ENCODE measurements around the gene TMEM266.

The TMEM266 gene

DNA sequence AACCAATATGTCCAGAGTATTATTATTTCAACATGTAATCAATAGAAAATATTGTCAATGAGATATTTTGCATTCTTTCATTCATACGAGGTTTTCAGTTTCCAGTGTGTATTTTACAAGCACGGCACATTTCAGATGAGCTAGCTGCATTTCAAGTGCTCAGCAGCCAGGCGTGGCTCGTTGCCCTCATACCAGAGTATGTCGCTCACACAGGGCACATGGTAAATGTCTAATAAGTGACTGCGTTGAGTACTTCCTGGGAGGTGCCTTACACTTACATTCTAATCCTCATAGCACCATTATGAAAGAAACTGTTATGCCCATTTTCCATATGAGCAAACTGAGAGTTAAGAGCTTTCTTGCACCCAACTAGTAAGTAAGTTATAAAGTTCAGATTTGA, 47.4 kb downstream of the TMEM266 start:
- POLR2A ChIA-PET, result interaction anchor here (0.6 kb wide), 1 partner anchor 45 kb away, joined by 3 read pairs; no protein-coding TSS in a partner anchor

DNA sequence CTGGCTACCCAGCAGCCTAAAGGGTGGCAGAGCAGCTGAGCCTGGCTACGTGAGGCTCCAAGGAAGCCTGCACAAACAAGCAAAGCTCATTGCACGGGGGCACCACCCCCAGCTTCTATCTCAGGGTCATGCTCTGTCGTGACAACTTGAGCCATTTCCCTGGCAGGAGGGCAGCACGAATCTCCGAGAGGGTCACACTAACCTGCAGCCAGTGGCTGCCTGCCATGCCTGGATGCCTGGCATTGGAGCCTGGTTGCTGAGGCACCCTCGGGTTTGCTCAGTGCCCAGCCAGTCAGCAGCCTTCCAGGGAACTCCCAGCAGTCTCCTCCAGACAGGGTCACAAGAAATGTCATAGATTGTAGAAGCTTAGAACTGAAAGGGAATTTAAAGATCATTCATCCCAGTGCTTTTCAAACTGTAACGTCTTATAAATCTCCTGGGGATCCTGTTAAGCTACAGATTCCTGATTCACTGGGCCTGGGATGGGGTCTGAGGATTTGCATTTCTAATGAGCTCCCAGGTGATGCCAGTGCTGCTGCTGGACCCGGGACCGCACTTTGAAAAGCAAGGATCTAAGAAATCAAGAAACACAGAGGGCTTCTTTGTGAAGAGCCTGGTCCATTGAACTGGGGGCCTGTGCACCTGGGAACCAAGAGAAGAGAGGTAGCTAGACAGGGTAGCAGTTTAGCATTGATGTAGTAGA, 48.4 kb downstream of the TMEM266 start:
- Histone ChIP-seq H3K4me1 (ENCODE audit: control extremely low read depth in 1 of 4, control insufficient read depth in 4 of 4, insufficient read depth in 4 of 4, low read length in 3 of 4) (no peaks in the 10 kb centered on the region), H3K36me3 (ENCODE audit: control insufficient read depth in 4 of 4, insufficient read depth in 4 of 4, low read length in 3 of 4) (no peaks in the 10 kb centered on the region), H3K27me3 (replicated peaks in 2 of 5; ENCODE audit: control insufficient read depth in 4 of 5, insufficient read depth in 5 of 5, low read length in 4 of 5) (peaks cover 0 to 3% (median 0%) of the 10 kb centered on the region in 5 experiments), H3K9me3 (ENCODE audit: control extremely low read depth in 1 of 5, control insufficient read depth in 4 of 5, insufficient read depth in 2 of 5, low read depth in 1 of 5, low read length in 4 of 5) (peaks cover 0 to 2% (median 0%) of the 10 kb centered on the region in 5 experiments), H3K27ac (ENCODE audit: insufficient read depth in 1 of 2, low read depth in 1 of 2, low read length in 2 of 2, poor library complexity in 1 of 2, severe bottlenecking in 2 of 2) (no peak overlapping the region), H3K4me3 (ENCODE audit: control insufficient read depth in 1 of 7, extremely low read depth in 1 of 7, insufficient read depth in 4 of 7, low read depth in 2 of 7, low read length in 6 of 7) (no peak overlapping the region)
- POLR2A ChIA-PET, result no interaction called here
- 70% methylated on average over 9 of the region's 9 CpGs for WGBS (ENCODE audit: insufficient coverage)
- CTCF ChIA-PET, result interaction anchor here (0.7 kb wide), 1 partner anchor 10 kb away, joined by 4 read pairs; no protein-coding TSS in a partner anchor
- DNase-seq, result no peak

More for the DNA sequence above, 47.4 kb downstream of the TMEM266 start:
- peaks cover 0 to 2% (median 0%) of the 10 kb centered on the region in 5 experiments for H3K9me3 ChIP-seq (ENCODE audit: control extremely low read depth in 1 of 5, control insufficient read depth in 4 of 5, insufficient read depth in 2 of 5, low read depth in 1 of 5, low read length in 4 of 5)
- no peak for DNase-seq
- no peaks in the 10 kb centered on the region for H3K4me1 ChIP-seq (ENCODE audit: control extremely low read depth in 1 of 4, control insufficient read depth in 4 of 4, insufficient read depth in 4 of 4, low read length in 3 of 4)
- peaks cover 0 to 5% (median 0%) of the 10 kb centered on the region in 5 experiments for H3K27me3 ChIP-seq (replicated peaks in 2 of 5; ENCODE audit: control insufficient read depth in 4 of 5, insufficient read depth in 5 of 5, low read length in 4 of 5)
- WGBS (ENCODE audit: insufficient coverage), result 97% methylated on average over 6 of the region's 6 CpGs
- H3K36me3 ChIP-seq (ENCODE audit: control insufficient read depth in 4 of 4, insufficient read depth in 4 of 4, low read length in 3 of 4), result no peaks in the 10 kb centered on the region
- H3K27ac ChIP-seq (ENCODE audit: insufficient read depth in 1 of 2, low read depth in 1 of 2, low read length in 2 of 2, poor library complexity in 1 of 2, severe bottlenecking in 2 of 2), result no peak overlapping the region
- no peak overlapping the region for H3K4me3 ChIP-seq (ENCODE audit: control insufficient read depth in 1 of 7, extremely low read depth in 1 of 7, insufficient read depth in 4 of 7, low read depth in 2 of 7, low read length in 6 of 7)
- CTCF ChIA-PET, result no interaction called here

DNA sequence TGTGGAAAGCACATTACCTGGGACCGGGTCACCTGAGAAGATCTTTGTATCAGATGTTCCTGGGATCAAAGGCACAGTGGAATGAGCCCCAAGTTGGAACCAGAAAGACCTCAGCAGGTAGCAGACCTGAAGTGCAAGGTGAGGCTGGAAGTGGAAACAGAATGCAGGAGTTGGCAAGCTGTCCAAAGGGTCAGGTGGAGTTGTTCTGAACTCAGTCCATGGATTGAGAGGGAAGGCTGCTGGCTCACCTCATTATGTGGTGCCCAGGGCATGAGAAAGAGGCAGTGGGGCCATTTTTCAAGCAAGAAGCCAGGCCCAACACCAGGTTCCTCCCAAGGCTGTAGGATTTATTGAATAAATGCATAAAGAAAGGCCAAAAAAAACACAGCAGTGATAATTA, 49.3 kb downstream of the TMEM266 start:
- ChIA-PET POLR2A (no interaction called here), CTCF (interaction anchor here (0.7 kb wide), 1 partner anchor 11 kb away, joined by 4 read pairs; no protein-coding TSS in a partner anchor)
- Histone ChIP-seq H3K4me3 (ENCODE audit: control insufficient read depth in 1 of 7, extremely low read depth in 1 of 7, insufficient read depth in 4 of 7, low read depth in 2 of 7, low read length in 6 of 7) (no peak overlapping the region), H3K27me3 (replicated peaks in 2 of 5; ENCODE audit: control insufficient read depth in 4 of 5, insufficient read depth in 5 of 5, low read length in 4 of 5) (peaks cover 0 to 3% (median 0%) of the 10 kb centered on the region in 5 experiments), H3K27ac (ENCODE audit: insufficient read depth in 1 of 2, low read depth in 1 of 2, low read length in 2 of 2, poor library complexity in 1 of 2, severe bottlenecking in 2 of 2) (no peak overlapping the region), H3K4me1 (ENCODE audit: control extremely low read depth in 1 of 4, control insufficient read depth in 4 of 4, insufficient read depth in 4 of 4, low read length in 3 of 4) (no peaks in the 10 kb centered on the region), H3K9me3 (ENCODE audit: control extremely low read depth in 1 of 5, control insufficient read depth in 4 of 5, insufficient read depth in 2 of 5, low read depth in 1 of 5, low read length in 4 of 5) (peaks cover 0 to 2% (median 0%) of the 10 kb centered on the region in 5 experiments), H3K36me3 (ENCODE audit: control insufficient read depth in 4 of 4, insufficient read depth in 4 of 4, low read length in 3 of 4) (no peaks in the 10 kb centered on the region)
- no peak for DNase-seq
- 85% methylated on average over 1 of the region's 1 CpG for WGBS (ENCODE audit: insufficient coverage)

DNA sequence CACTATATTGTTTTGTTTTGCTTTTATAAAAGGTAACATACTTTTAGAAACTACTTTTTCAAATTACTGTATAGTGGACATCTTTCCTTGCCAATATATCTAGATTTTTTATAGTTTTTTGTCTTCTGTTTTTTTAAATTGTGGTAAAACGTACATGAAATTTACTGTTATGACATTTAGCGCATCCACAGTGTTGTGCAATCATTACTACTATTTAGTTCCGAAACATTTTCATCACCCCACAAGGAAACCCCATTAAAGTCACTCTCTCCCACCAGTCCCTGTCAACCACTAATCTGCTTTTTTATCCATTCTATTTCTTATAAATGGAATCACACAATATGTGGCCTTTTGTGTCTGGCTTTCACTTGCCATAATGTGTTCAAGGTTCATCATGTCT, 54.8 kb downstream of the TMEM266 start:
- Histone ChIP-seq H3K4me3 (ENCODE audit: control insufficient read depth in 1 of 7, extremely low read depth in 1 of 7, insufficient read depth in 4 of 7, low read depth in 2 of 7, low read length in 6 of 7) (no peak overlapping the region), H3K27ac (ENCODE audit: insufficient read depth in 1 of 2, low read depth in 1 of 2, low read length in 2 of 2, poor library complexity in 1 of 2, severe bottlenecking in 2 of 2) (no peak overlapping the region), H3K4me1 (ENCODE audit: control extremely low read depth in 1 of 4, control insufficient read depth in 4 of 4, insufficient read depth in 4 of 4, low read length in 3 of 4) (no peaks in the 10 kb centered on the region), H3K27me3 (replicated peaks in 2 of 5; ENCODE audit: control insufficient read depth in 4 of 5, insufficient read depth in 5 of 5, low read length in 4 of 5) (no peaks in the 10 kb centered on the region), H3K36me3 (ENCODE audit: control insufficient read depth in 4 of 4, insufficient read depth in 4 of 4, low read length in 3 of 4) (no peaks in the 10 kb centered on the region), H3K9me3 (ENCODE audit: control extremely low read depth in 1 of 5, control insufficient read depth in 4 of 5, insufficient read depth in 2 of 5, low read depth in 1 of 5, low read length in 4 of 5) (peaks cover 0 to 2% (median 0%) of the 10 kb centered on the region in 5 experiments)
- ChIA-PET CTCF (no interaction called here), POLR2A (interaction anchor here (0.6 kb wide), 1 partner anchor 87 kb away, joined by 3 read pairs; no protein-coding TSS in a partner anchor)
- DNase-seq, result no peak
- no CpG with 5 or more reads among the region's 3 CpGs for WGBS (ENCODE audit: insufficient coverage)

DNA sequence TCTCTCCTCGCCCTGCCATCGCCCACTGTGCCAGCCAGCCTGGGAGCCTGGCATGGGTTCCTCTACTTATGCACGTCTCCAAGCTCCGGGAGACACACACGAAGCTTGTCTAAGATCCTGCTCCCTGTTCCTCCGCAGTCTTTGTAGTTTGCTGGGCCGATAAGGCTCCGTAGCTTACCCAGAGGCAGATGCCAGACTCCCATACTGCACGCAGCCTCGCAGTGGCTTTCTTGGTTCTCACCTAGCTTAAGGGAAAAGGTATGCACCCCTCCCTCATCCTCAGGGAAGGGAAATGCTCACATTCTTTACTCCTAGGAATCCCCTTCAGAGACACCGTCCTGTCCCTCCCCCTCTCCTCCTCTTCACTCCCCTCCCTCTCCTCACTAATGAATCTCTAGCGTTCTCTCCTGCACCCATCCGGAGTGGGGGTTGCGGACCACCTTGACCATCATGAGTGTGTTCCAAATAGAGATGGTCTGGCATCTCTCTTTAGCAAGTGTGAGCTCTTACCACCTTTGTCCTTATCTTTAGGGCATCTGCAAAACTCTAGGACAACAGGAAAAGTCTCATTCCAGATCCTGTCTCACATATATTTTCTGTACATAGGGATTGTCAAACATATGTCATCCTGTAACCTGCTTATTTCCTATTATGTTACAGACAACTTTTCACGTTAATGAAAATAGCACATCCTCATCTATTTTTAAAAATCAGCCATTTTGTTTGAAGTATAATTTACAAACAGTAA, 56.5 kb downstream of the TMEM266 start:
- no peaks in the 10 kb centered on the region for H3K36me3 ChIP-seq (ENCODE audit: control insufficient read depth in 4 of 4, insufficient read depth in 4 of 4, low read length in 3 of 4)
- H3K9me3 ChIP-seq (ENCODE audit: control extremely low read depth in 1 of 5, control insufficient read depth in 4 of 5, insufficient read depth in 2 of 5, low read depth in 1 of 5, low read length in 4 of 5), result no peaks in the 10 kb centered on the region
- no peaks in the 10 kb centered on the region for H3K27me3 ChIP-seq (replicated peaks in 2 of 5; ENCODE audit: control insufficient read depth in 4 of 5, insufficient read depth in 5 of 5, low read length in 4 of 5)
- no peak for DNase-seq
- ChIA-PET CTCF (interaction anchor here (1.8 kb wide), 1 partner anchor 22 kb away, joined by 5 read pairs; no protein-coding TSS in a partner anchor), POLR2A (interaction anchor here (0.6 kb wide), 1 partner anchor 31 kb away, joined by 3 read pairs; no protein-coding TSS in a partner anchor)
- no peak overlapping the region for H3K4me3 ChIP-seq (ENCODE audit: control insufficient read depth in 1 of 7, extremely low read depth in 1 of 7, insufficient read depth in 4 of 7, low read depth in 2 of 7, low read length in 6 of 7)
- WGBS (ENCODE audit: insufficient coverage), result 81% methylated on average over 13 of the region's 15 CpGs
- H3K27ac ChIP-seq (ENCODE audit: insufficient read depth in 1 of 2, low read depth in 1 of 2, low read length in 2 of 2, poor library complexity in 1 of 2, severe bottlenecking in 2 of 2), result no peak overlapping the region
- no peaks in the 10 kb centered on the region for H3K4me1 ChIP-seq (ENCODE audit: control extremely low read depth in 1 of 4, control insufficient read depth in 4 of 4, insufficient read depth in 4 of 4, low read length in 3 of 4)

DNA sequence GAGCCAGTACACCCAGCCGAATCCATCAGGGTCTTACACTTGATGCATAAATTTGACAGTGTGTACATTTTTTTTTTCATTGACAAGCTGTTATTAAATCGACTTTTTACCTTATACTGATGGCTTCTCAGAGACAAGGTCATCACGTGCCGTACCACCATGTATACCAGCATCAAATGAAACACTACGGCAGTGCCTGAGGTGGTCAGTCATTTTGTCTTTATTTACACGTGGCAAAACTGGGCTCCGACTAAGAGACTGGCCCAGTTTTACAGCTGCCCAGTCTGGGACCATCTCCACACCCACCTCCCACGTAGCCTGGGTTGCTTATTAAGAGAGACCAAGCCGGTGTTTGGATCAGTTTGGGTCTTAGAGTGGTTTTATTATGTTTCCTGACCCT, 57.4 kb downstream of the TMEM266 start:
- POLR2A ChIA-PET, result no interaction called here

DNA sequence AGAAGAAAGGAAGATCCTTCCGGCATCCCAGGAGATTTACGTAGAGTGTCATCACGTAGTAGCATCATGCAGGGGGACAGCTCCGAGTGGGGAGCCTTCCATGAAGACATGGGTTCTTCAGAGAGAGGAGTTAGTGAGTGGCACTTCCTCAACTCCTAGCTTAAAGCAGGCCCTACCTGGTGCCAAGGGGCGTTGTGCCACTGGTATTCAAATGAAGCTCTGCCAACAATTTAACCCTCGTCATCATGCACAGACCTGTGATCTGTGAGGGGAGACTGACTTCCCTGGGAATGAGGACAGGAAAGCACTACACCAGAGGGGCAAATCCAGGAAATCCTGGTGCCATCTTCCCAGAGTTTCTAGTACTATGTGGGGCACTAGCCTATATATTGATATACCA, 59.0 kb downstream of the TMEM266 start:
- Histone ChIP-seq H3K4me1 (ENCODE audit: control extremely low read depth in 1 of 4, control insufficient read depth in 4 of 4, insufficient read depth in 4 of 4, low read length in 3 of 4) (no peaks in the 10 kb centered on the region), H3K9me3 (ENCODE audit: control extremely low read depth in 1 of 5, control insufficient read depth in 4 of 5, insufficient read depth in 2 of 5, low read depth in 1 of 5, low read length in 4 of 5) (no peaks in the 10 kb centered on the region), H3K36me3 (ENCODE audit: control insufficient read depth in 4 of 4, insufficient read depth in 4 of 4, low read length in 3 of 4) (no peaks in the 10 kb centered on the region), H3K27ac (ENCODE audit: insufficient read depth in 1 of 2, low read depth in 1 of 2, low read length in 2 of 2, poor library complexity in 1 of 2, severe bottlenecking in 2 of 2) (no peak overlapping the region), H3K27me3 (replicated peaks in 2 of 5; ENCODE audit: control insufficient read depth in 4 of 5, insufficient read depth in 5 of 5, low read length in 4 of 5) (no peaks in the 10 kb centered on the region), H3K4me3 (ENCODE audit: control insufficient read depth in 1 of 7, extremely low read depth in 1 of 7, insufficient read depth in 4 of 7, low read depth in 2 of 7, low read length in 6 of 7) (no peak overlapping the region)
- 94% methylated on average over 5 of the region's 6 CpGs for WGBS (ENCODE audit: insufficient coverage)
- no peak for DNase-seq
- ChIA-PET CTCF (interaction anchor here (0.5 kb wide), 1 partner anchor 28 kb away, joined by 3 read pairs; no protein-coding TSS in a partner anchor), POLR2A (no interaction called here)

More for the DNA sequence above, 57.4 kb downstream of the TMEM266 start:
- Histone ChIP-seq H3K9me3 (ENCODE audit: control extremely low read depth in 1 of 5, control insufficient read depth in 4 of 5, insufficient read depth in 2 of 5, low read depth in 1 of 5, low read length in 4 of 5) (no peaks in the 10 kb centered on the region), H3K4me3 (ENCODE audit: control insufficient read depth in 1 of 7, extremely low read depth in 1 of 7, insufficient read depth in 4 of 7, low read depth in 2 of 7, low read length in 6 of 7) (no peak overlapping the region), H3K27ac (ENCODE audit: insufficient read depth in 1 of 2, low read depth in 1 of 2, low read length in 2 of 2, poor library complexity in 1 of 2, severe bottlenecking in 2 of 2) (no peak overlapping the region), H3K36me3 (ENCODE audit: control insufficient read depth in 4 of 4, insufficient read depth in 4 of 4, low read length in 3 of 4) (no peaks in the 10 kb centered on the region), H3K4me1 (ENCODE audit: control extremely low read depth in 1 of 4, control insufficient read depth in 4 of 4, insufficient read depth in 4 of 4, low read length in 3 of 4) (no peaks in the 10 kb centered on the region), H3K27me3 (replicated peaks in 2 of 5; ENCODE audit: control insufficient read depth in 4 of 5, insufficient read depth in 5 of 5, low read length in 4 of 5) (no peaks in the 10 kb centered on the region)
- CTCF ChIA-PET, result interaction anchor here (1.8 kb wide), 1 partner anchor 22 kb away, joined by 5 read pairs; no protein-coding TSS in a partner anchor
- DNase-seq, result no peak
- WGBS (ENCODE audit: insufficient coverage), result 98% methylated on average over 9 of the region's 9 CpGs
